HEK293T (cell line): ENCODE results near the gene NDUFB7.

Experiments
- BHLHE40 ChIP-seq: fragments of 450-650 bp; IDR thresholded peaks from 2 replicates; pipeline ENCODE4 v1.6.1; 2016; ENCODE audit warnings: mild to moderate bottlenecking, moderate library complexity, borderline replicate concordance
- CTBP1 ChIP-seq: fragments of 450-650 bp; IDR thresholded peaks from 2 replicates; pipeline ENCODE4 v1.6.1; 2016; ENCODE audit warnings: borderline replicate concordance
- ELF4 ChIP-seq: fragments of 450-650 bp; IDR thresholded peaks from 2 replicates; pipeline ENCODE4 v1.6.1; 2017; ENCODE audit warnings: antibody characterized with exemption
- FOXA1 ChIP-seq: fragments of 450-650 bp; IDR thresholded peaks from 2 replicates; pipeline ENCODE4 v1.6.1; 2016; ENCODE audit warnings: mild to moderate bottlenecking
- FOXK2 ChIP-seq: fragments of 450-650 bp; IDR thresholded peaks from 2 replicates; pipeline ENCODE4 v1.6.1; 2016; ENCODE audit warnings: mild to moderate bottlenecking
- FOXM1 ChIP-seq: fragments of 450-650 bp; IDR thresholded peaks from 2 replicates; pipeline ENCODE4 v1.6.1; 2017; ENCODE audit warnings: mild to moderate bottlenecking, borderline replicate concordance
- HDGF ChIP-seq: fragments of 450-650 bp; IDR thresholded peaks from 2 replicates; pipeline ENCODE4 v1.6.1; 2017; ENCODE audit warnings: antibody characterized with exemption, borderline replicate concordance
- LEF1 ChIP-seq: fragments of 450-650 bp; IDR thresholded peaks from 2 replicates; pipeline ENCODE4 v1.6.1; 2017; ENCODE audit warnings: mild to moderate bottlenecking, borderline replicate concordance
- NFRKB ChIP-seq: fragments of 450-650 bp; IDR thresholded peaks from 2 replicates; pipeline ENCODE4 v1.6.1; 2016; ENCODE audit warnings: mild to moderate bottlenecking, moderate library complexity
- SP1 ChIP-seq: fragments of 450-650 bp; IDR thresholded peaks from 2 replicates; pipeline ENCODE4 v1.6.1; 2017
- TARDBP ChIP-seq: fragments of 450-650 bp; IDR thresholded peaks from 2 replicates; pipeline ENCODE4 v1.6.1; 2016
- TF ChIP-seq, protein P1 (sequence below): fragments of 450-650 bp; IDR thresholded peaks from 2 replicates; pipeline ENCODE4 v1.6.1; 2016

DNA sequence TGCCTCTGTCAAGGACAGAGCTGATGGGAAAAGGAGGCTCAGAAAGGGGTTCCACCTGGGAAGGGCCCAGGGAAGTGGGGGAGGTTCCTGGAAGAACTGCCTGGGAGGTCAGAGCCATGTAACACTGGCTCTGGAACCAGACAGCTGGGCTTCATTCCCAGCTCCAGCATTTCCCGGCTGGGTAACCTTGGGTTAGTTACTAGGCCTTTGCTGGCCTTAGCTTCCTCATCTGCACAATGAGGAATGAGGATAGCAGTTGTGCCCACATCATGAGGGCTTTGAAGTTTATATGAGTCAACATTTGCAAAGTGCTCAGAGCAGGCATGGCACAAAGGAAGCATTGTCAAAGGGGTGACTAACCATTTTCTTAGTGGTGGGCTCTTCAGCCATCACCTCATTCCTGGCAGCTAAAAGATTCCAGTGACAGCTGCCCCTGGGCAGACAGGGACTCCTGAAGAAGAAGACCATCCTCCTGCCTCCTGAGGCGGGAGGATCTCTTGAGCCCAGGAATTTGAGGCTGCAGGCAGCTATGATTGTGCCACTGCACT is 51.9 kb downstream of the NDUFB7 start:
- TF ChIP-seq FOXM1 = no peak
- no peak for TF ChIP-seq LEF1
- TF ChIP-seq BHLHE40 = no peak
- TF ChIP-seq SP1 = no peak
- no peak for TF ChIP-seq ELF4
- TF ChIP-seq TARDBP = no peak
- TF ChIP-seq, protein P1, sequence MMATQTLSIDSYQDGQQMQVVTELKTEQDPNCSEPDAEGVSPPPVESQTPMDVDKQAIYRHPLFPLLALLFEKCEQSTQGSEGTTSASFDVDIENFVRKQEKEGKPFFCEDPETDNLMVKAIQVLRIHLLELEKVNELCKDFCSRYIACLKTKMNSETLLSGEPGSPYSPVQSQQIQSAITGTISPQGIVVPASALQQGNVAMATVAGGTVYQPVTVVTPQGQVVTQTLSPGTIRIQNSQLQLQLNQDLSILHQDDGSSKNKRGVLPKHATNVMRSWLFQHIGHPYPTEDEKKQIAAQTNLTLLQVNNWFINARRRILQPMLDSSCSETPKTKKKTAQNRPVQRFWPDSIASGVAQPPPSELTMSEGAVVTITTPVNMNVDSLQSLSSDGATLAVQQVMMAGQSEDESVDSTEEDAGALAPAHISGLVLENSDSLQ = no peak
- TF ChIP-seq FOXK2 = no peak
- TF ChIP-seq NFRKB = no peak
- TF ChIP-seq CTBP1 = no peak
- no peak for TF ChIP-seq HDGF
- TF ChIP-seq FOXA1 = no peak
